DOHH2 (cell line): ENCODE measurements around the gene INPP4B.

Source experiments
- H3F3A ChIP-seq: fragments of 200-600 bp; sonication (generic), shearing (Covaris generic); 2 replicates; pipeline ENCODE4 v1.6.0; 2016; ENCODE audit warnings: antibody characterized with exemption, mild to moderate bottlenecking; ENCODE audit not compliant: control insufficient read depth, insufficient read depth
- H3K27ac ChIP-seq: fragments of 200-600 bp; sonication (generic); 2 replicates; pipeline ENCODE4 v1.5.1; 2014; ENCODE audit warnings: low read depth, mild to moderate bottlenecking, low read length, moderate library complexity
- H3K27me3 ChIP-seq: fragments of 200-600 bp; sonication (generic); 2 replicates; pipeline ENCODE4 v1.6.1; 2014; ENCODE audit warnings: mild to moderate bottlenecking, low read length, mixed read lengths; ENCODE audit not compliant: control insufficient read depth
- H3K36me3 ChIP-seq: fragments of 200-600 bp; sonication (generic); 2 replicates; pipeline ENCODE4 v1.6.1; 2014; ENCODE audit warnings: mild to moderate bottlenecking, low read length, moderate library complexity, mixed read lengths; ENCODE audit not compliant: control insufficient read depth
- H3K4me1 ChIP-seq: fragments of 200-600 bp; sonication (generic); 2 replicates; pipeline ENCODE4 v1.6.1; 2014; ENCODE audit warnings: mild to moderate bottlenecking, low read length, mixed read lengths; ENCODE audit not compliant: control insufficient read depth
- H3K4me2 ChIP-seq: fragments of 200-600 bp; sonication (generic); 2 replicates; pipeline ENCODE4 v1.6.0; 2014; ENCODE audit warnings: mild to moderate bottlenecking, low read length, moderate library complexity
- H3K4me3 ChIP-seq: fragments of 200-600 bp; sonication (generic); 2 replicates; pipeline ENCODE4 v1.5.1; 2014; ENCODE audit warnings: mild to moderate bottlenecking, low read length, mixed read lengths
- H3K79me2 ChIP-seq: fragments of 200-600 bp; sonication (generic); 2 replicates; pipeline ENCODE4 v1.6.1; 2014; ENCODE audit warnings: mild to moderate bottlenecking, low read length, mixed read lengths; ENCODE audit not compliant: control insufficient read depth
- H3K9me2 ChIP-seq: fragments of 200-600 bp; sonication (generic); replicated peaks from 2 replicates; pipeline ENCODE4 v1.6.1; 2014; ENCODE audit warnings: mild to moderate bottlenecking, low read length, mixed read lengths; ENCODE audit not compliant: control insufficient read depth
- H3K9me3 ChIP-seq: fragments of 200-600 bp; sonication (generic); 2 replicates; pipeline ENCODE4 v1.6.1; 2014; ENCODE audit warnings: antibody characterized with exemption, low read length, mixed read lengths; ENCODE audit not compliant: control insufficient read depth, insufficient read depth
- H4K20me1 ChIP-seq: fragments of 200-600 bp; sonication (generic); 2 replicates; pipeline ENCODE4 v1.6.0; 2014; ENCODE audit warnings: low read depth, mild to moderate bottlenecking, antibody characterized with exemption, low read length, moderate library complexity; ENCODE audit not compliant: control insufficient read depth, insufficient read depth
- CTCF ChIP-seq: fragments of 200-600 bp; sonication (generic); IDR thresholded peaks from one replicate; pipeline ENCODE4 v1.5.1; 2014; ENCODE audit warnings: antibody characterized with exemption, mild to moderate bottlenecking, low read depth, low read length; ENCODE audit not compliant: poor library complexity, severe bottlenecking
- EZH2phosphoT487 ChIP-seq: fragments of 200-600 bp; sonication (generic); IDR thresholded peaks from 2 replicates; pipeline ENCODE4 v1.6.1; 2017; ENCODE audit warnings: borderline replicate concordance, mild to moderate bottlenecking, antibody characterized with exemption, low read length, moderate library complexity, mixed read lengths

The INPP4B gene

DNA sequence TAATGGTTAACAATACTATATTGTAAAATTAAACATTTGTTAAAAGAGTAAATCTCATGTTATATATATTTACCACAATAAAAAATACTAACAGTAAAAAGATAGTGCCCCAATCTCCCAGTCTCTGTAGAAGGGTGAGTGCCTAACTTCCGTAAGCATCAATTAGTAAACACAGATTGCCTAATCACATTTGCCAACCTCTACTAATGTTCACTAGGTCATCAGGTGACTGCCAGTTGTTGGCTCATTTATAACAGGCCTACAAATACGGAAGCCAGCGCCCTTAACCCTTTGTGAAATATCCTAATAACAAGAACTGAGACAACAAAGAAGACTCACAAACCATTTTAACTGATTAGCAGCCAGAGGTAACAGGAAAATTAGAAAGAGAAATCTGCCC lies 345.1 kb downstream of the INPP4B start:
- H3F3A ChIP-seq, result no peaks in the 10 kb centered on the region
- no peak overlapping the region for H3K4me2 ChIP-seq
- H3K9me3 ChIP-seq, result no peaks in the 10 kb centered on the region
- no peaks in the 10 kb centered on the region for H3K36me3 ChIP-seq
- no peaks in the 10 kb centered on the region for H3K79me2 ChIP-seq
- TF ChIP-seq EZH2phosphoT487 (no peak), CTCF (no peak)
- H3K27ac ChIP-seq, result no peak overlapping the region
- H3K9me2 ChIP-seq, result no peaks in the 10 kb centered on the region
- no peaks in the 10 kb centered on the region for H4K20me1 ChIP-seq
- H3K4me1 ChIP-seq, result no peaks in the 10 kb centered on the region
- H3K27me3 ChIP-seq, result no peaks in the 10 kb centered on the region
- no peak overlapping the region for H3K4me3 ChIP-seq

DNA sequence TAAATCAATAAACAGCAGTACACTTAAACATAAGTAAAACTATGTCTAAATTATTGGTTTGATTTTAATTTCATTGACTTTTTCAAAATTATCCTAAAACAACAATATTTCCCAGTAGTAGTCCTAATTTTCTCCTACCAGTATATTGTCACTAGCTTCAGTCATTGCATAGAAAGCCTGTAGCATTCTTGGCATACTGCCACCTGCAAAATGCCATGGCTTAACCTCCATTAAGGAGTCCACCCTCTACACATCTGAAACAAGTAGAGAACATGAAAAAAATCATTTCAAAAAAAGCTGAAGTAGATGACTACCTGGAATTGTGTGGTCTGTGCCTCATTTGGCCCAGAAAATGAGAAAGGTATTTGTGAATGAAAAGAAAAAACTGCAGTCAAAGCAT lies 348.5 kb downstream of the INPP4B start:
- TF ChIP-seq EZH2phosphoT487 (no peak), CTCF (no peak)
- Histone ChIP-seq H3K79me2 (no peaks in the 10 kb centered on the region), H3K27ac (no peak overlapping the region), H3K4me1 (no peaks in the 10 kb centered on the region), H3K9me2 (no peaks in the 10 kb centered on the region), H3K36me3 (no peaks in the 10 kb centered on the region), H3K4me2 (no peak overlapping the region), H3K4me3 (no peak overlapping the region), H4K20me1 (no peaks in the 10 kb centered on the region), H3F3A (no peaks in the 10 kb centered on the region), H3K9me3 (no peaks in the 10 kb centered on the region), H3K27me3 (no peaks in the 10 kb centered on the region)

DNA sequence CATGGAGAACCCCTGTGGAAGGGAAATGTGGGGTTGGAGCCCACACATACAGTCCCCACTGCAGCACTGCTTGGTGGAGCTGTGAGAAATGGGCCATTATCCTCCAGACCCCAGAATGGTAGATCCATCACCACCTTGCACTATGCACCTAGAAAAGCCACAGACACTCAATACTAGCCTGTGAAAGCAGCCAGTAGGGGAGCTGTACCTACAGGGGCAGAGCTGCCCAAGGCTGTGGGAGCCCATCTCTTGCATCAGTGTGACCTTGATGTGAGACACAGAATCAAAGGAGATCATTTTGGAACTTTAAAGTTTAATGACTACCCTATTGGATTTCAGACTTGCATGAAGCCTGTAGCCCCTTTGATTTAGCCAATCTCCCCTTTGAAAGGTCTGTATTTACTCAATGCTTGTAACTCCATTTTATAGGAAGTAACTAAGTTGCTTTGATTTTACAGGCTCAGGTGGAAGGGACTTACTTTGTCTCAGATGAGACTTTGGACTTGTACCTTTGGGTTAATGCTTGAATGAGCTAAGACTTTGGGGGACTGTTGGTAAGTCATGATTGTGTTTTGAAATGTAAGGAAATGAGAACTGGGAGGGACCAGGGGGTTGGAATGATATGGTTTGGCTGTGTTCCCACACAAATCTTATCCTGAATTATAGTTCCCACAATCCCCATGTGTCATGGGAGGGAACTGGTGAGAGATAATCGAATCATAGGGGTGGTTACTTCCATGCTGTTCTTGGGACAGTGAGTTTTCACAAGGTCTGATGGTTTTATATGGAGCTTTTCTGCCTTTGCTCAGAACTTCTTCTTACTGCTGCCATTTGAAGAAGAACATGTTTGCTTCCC lies 352.6 kb downstream of the INPP4B start:
- H3K9me2 ChIP-seq, result no peaks in the 10 kb centered on the region
- no peak for TF ChIP-seq EZH2phosphoT487
- TF ChIP-seq CTCF, result no peak

More for the DNA sequence above, 352.6 kb downstream of the INPP4B start:
- Histone ChIP-seq H3K27ac (no peak overlapping the region), H3K4me2 (no peak overlapping the region), H4K20me1 (no peaks in the 10 kb centered on the region), H3K4me1 (no peaks in the 10 kb centered on the region), H3K4me3 (no peak overlapping the region), H3K9me3 (no peaks in the 10 kb centered on the region), H3K27me3 (no peaks in the 10 kb centered on the region), H3F3A (no peaks in the 10 kb centered on the region), H3K36me3 (no peaks in the 10 kb centered on the region), H3K79me2 (no peaks in the 10 kb centered on the region)
